ENCODE data around the gene OR8G1.
"Not testable (repeated sequence)": the region's sequence is repeated elsewhere in the genome, so short reads cannot be mapped to it uniquely, and the experiment has no call there.

OR8G1 gene

GRCh38 chr11:124240621-124241397 lies at the start of gene OR8G1:
Gene OR8G1 (plus strand): TSS chr11:124241095. CDS start chr11:124249676, 8,581 bp downstream.
- DNase-seq: no peak

- DNase-seq: no peak
Observed at GRCh38 chr11:124193221-124194010, 47.5 kb upstream of the OR8G1 start.

- no peak for DNase-seq
Observed at GRCh38 chr11:124194293-124195188, 46.4 kb upstream of the OR8G1 start.

- peak; percentile 59 for DNase-seq
Observed at GRCh38 chr11:124195189-124195734, 45.6 kb upstream of the OR8G1 start.

GRCh38 chr11:124197999-124198398 lies 42.9 kb upstream of the OR8G1 start:
- no peak for DNase-seq

- no peak for DNase-seq
Observed at GRCh38 chr11:124198897-124199296, 42.0 kb upstream of the OR8G1 start.

GRCh38 chr11:124199702-124200101 lies 41.2 kb upstream of the OR8G1 start:
- no peak for DNase-seq

GRCh38 chr11:124200671-124201070 lies 40.2 kb upstream of the OR8G1 start:
- DNase-seq: no peak

GRCh38 chr11:124202951-124203350 lies 37.9 kb upstream of the OR8G1 start:
- DNase-seq: no peak

- no peak for DNase-seq
Observed at GRCh38 chr11:124204008-124204407, 36.9 kb upstream of the OR8G1 start.

GRCh38 chr11:124207102-124207792 lies 33.6 kb upstream of the OR8G1 start:
- no peak for DNase-seq

GRCh38 chr11:124209824-124210357 lies 31.0 kb upstream of the OR8G1 start:
- DNase-seq: no peak

- no peak for DNase-seq
Observed at GRCh38 chr11:124210421-124210820, 30.5 kb upstream of the OR8G1 start.

- no peak for DNase-seq
Observed at GRCh38 chr11:124211321-124211720, 29.6 kb upstream of the OR8G1 start.

- DNase-seq: no peak
Observed at GRCh38 chr11:124214027-124214426, 26.9 kb upstream of the OR8G1 start.

- DNase-seq: no peak
Observed at GRCh38 chr11:124219126-124219525, 21.8 kb upstream of the OR8G1 start.

- DNase-seq: no peak
Observed at GRCh38 chr11:124222407-124222806, 18.5 kb upstream of the OR8G1 start.

- DNase-seq: not testable (repeated sequence)
Observed at GRCh38 chr11:124224618-124225423, 16.1 kb upstream of the OR8G1 start.

- no peak for DNase-seq
Observed at GRCh38 chr11:124225471-124225870, 15.4 kb upstream of the OR8G1 start.

- no peak for DNase-seq
Observed at GRCh38 chr11:124233376-124233775, 7.5 kb upstream of the OR8G1 start.

- no peak for DNase-seq
Observed at GRCh38 chr11:124238512-124238911, 2.4 kb upstream of the OR8G1 start.
